Dermis blood vessel endothelial cell (primary cell): ENCODE data around the gene SALL4. TPM values are rescaled to one million over a fixed set of nuclear protein-coding genes. Genes with fewer than 3 reads are reported as not detected.
"Not testable (repeated sequence)": the region's sequence is repeated elsewhere in the genome, so short reads cannot be mapped to it uniquely, and the experiment has no call there.

Experiments used
- DNase-seq: peaks from one replicate; pipeline ENCODE4 v3.0.0; 2010
- total RNA-seq: library from RNA; depleted of rRNA; stranded (reverse); fragments of >200 nt; gene quantifications from 2 replicates; pipeline ENCODE4 v1.2.3, GENCODE V29; 2014

SALL4 gene
- total RNA-seq = under 0.01 and 0.14 TPM in 2 replicates

- DNase-seq = peak; percentile 5
Observed at GRCh38 chr20:51802170-51802751, at the start of gene SALL4. Gene SALL4 (minus strand): TSS chr20:51802521. CDS start chr20:51802408, 113 bp downstream.

DNA sequence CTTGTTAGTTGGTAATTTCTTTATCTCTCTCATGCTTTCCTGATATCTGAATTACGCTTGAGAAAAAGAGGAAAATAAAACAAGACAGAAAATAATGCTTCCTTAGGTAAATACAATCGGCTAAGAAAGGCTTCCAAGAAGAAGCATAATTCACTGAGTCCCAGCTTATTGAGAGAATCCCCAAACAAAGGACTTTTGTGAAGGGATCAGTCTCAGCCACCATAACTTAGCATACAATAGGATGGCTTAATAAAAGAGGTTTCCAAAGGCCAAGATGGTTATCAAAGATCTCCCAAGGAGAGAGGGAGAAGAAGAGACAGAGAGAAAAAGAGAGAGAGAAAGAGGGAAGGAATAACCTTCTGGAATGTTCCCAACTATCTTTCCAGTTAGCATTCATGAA, 46.0 kb upstream of the SALL4 start:
- no peak for DNase-seq

DNA sequence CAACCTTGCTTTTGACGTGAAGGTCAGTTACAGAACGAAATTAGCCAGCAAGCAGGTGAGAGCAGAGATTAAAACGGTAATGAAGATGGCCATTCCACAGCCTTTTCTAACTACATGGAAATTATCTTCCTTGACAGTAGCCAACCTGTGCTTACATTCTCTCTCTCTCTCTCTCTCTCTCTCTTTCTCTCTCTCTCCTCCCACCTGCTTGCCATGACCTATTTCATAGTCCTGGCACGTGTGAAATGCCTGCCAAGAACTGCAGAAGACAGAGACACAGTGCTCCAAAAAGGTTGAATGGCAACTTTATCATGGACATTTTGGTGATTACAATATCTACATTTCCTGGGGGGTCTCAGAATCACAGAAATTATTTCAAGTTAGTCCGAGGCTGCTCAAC, 38.5 kb upstream of the SALL4 start:
- DNase-seq = no peak

- no peak for DNase-seq
Observed at GRCh38 chr20:51837876-51838420, 35.6 kb upstream of the SALL4 start.

GRCh38 chr20:51837436-51837835, 35.1 kb upstream of the SALL4 start:
- DNase-seq = no peak

DNA sequence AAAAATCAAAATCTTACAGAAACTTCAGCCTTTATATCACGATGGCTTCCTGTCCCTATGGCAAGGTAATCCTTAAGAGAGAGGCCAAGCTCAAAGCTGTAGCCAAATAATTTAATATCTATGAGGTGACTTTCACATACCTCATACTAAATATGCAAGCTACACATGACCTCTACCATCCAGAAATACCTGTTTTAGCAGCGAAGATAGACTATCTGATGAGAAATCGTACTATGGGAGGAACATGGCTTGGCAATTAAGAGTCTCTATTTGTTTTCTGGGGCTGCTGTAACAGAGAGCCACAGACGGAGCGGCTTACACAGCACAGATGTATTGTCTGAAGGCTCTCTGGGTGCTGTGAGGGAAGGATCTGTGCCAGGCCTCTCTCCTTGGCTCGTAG, 31.0 kb upstream of the SALL4 start:
- DNase-seq = no peak

- DNase-seq = no peak
Observed at GRCh38 chr20:51832276-51832675, 30.0 kb upstream of the SALL4 start.

GRCh38 chr20:51831866-51832265, 29.5 kb upstream of the SALL4 start:
- DNase-seq = no peak

DNA sequence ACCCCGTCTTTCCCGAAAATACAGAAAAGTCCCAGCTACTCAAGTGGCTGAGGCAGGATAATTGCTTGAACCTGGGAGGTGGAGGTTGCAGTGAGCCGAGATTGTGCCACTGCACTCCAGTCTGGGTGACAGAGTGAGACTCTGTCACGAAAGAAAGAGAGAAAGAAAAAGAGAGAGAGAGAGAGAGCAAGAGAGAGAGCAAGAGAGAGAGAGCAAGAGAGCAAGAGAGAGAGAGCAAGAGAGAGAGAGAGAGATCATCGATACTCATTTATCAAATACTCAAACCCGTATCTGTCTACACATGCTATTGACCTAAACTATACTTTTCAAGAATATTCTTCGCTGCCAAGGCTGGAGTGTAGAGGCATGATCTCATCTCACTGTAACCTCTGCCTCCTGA, 28.2 kb upstream of the SALL4 start:
- DNase-seq = no peak

GRCh38 chr20:51828762-51829161, 26.4 kb upstream of the SALL4 start:
- DNase-seq = no peak

- no peak for DNase-seq
Observed at GRCh38 chr20:51826372-51826771, 24.1 kb upstream of the SALL4 start.

GRCh38 chr20:51818479-51819008, 16.2 kb upstream of the SALL4 start:
- DNase-seq = no peak

GRCh38 chr20:51816856-51817255, 14.5 kb upstream of the SALL4 start:
- DNase-seq = not testable (repeated sequence)

- DNase-seq = no peak
Observed at GRCh38 chr20:51815383-51816076, 13.2 kb upstream of the SALL4 start.

DNA sequence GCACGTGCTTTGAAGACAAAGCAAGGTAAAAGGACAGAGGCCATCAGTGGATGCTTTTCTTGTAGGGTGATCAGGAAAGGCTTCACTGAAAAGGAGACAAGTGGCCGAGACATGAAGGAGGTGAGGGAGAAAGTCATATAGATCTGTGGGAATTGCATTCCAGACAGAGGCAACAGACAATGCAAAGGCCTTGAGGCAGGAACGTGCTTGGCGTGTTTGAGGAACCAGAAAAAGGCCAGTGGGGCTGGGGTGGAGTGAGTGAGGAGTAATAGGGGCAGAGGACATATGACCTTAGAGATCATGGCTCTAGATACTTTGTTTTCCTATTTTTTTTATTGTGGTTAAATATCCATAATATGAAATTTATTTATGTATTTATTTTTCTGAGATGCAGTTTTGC, 10.5 kb upstream of the SALL4 start:
- DNase-seq = no peak

- no peak for DNase-seq
Observed at GRCh38 chr20:51811514-51812128, 9.3 kb upstream of the SALL4 start.

GRCh38 chr20:51811042-51811355, 8.7 kb upstream of the SALL4 start:
- no peak for DNase-seq

DNA sequence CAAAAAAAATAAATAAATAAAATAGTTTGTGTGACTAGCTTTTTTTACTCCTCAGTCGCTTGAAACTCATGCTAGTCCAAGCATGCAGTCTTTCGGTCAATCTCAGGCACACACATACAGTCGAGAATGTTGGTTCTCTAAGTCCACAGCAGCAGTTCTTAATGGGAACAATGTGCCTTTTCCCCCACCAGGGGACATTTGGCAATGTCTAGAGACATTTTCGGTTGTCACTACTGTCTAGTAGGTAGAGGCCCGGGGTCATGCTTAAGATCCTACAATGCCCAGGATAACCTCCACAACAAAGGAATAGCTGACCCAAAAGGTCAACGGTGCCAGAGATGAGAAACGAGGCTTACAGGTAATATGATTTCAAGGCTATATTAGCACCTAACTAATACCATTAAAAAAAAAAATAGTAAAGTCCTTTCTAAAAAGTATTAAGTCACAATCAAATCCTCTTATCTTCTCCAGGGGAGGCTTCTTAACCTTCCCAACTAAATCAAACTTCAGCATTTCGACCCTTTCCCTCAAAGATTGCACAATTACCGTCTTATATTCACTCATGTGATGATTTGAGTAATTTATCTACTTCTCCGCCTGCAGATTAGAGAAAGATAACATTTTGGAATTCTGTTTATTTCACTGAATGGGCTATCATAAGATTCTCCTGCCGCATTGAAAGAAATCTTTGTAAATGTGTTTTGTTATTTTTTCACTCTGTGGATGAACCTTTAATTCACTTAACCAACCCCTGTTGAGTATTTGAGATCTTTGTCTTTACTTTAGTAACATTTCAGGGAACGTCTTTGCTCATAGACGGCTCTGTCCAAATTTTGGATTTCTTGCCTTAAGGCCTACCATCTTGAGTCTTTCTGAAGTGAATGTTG, 8.1 kb upstream of the SALL4 start:
- DNase-seq = no peak

DNA sequence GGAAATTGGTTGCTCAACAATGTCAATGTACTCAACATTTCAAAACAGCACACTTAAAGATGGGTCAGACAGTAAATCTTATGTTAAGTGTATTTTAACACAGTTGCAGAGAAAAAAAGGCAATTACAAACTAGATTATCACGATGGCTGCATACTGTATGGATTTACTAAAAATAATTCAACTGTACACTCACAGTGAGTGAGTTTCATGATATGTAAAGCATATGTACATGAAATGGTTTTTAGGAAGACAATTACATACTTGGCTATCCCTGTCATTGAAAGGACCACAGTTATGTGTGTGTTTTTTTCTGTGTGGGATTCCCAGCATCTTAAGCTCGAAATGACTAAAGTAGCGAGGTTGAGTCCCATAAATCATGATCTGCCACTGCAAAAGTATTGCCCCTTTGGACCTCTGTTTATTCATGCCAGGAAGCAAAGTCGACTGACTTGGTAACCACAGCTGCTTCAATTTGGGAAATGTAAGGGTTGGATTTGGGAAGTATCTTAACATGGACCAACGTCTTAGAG, 5.5 kb upstream of the SALL4 start:
- DNase-seq = no peak

DNA sequence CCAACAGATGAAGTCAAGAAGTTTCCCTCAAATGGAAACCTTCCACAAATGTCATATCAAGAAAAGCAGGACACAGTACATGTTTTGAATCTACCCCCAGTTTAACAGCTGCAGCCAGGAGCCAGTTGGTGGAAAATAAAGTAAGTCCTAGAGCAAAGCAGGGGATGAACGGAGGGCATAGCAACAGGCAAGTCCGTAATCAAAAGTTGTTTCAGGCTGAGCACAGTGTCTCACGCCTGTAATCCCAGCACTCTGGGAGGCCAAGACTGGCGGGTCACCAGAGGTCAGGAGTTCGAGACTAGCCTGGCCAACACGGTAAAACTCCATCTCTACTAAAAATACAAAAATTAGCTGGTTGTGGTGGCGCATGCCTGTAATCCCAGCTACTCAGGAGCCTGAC, 2.4 kb upstream of the SALL4 start:
- no peak for DNase-seq

DNA sequence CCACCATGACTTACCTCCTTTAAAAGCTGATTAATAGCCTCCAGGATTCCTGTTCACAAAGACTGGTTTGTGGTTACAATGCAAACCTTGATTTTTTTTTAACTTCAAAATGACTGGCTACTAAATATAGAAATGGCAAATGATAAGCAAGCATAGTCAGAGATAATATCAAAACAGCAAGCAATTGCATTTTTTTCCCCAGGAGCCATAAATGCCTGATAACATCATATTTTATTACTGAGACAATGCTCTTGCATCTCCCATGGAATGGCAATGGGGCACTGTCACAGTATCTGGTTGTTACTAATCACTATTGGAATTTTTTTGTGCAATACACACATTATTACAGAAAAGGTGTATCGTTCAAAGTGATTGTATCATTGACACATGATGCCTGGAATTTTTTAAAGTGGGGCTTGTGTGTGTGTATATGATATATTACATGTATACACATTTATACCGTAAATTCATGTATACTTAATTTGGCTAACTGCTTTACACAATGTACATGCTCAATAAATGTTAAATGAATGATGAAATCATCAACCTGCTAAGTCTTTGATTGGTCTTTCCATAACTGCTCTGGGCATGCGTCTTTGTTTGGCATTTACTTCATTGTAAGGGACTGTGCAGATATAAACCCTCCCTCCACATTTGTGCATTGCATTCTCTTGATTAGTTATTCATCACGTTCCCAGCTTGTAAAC, 980 bp upstream of the SALL4 start:
- no peak for DNase-seq

GRCh38 chr20:51801823-51802123, 548 bp downstream of the SALL4 start:
- DNase-seq = no peak
